ENCODE measurements around the gene FLYWCH1. TPM values are rescaled to one million over a fixed set of nuclear protein-coding genes. Genes with fewer than 3 reads are reported as not detected.

FLYWCH1 gene
- polyA plus RNA-seq, 1 experiment = 25.4 TPM

GRCh38 chr16:2968368-2968737, 56.6 kb downstream of the FLYWCH1 start:
- no peak for DNase-seq (ENCODE audit: low read depth)
- no peak overlapping the region for H3K4me3 ChIP-seq (ENCODE audit: low read depth, low read length)
- peaks cover 26% of the 10 kb centered on the region for H3K27me3 ChIP-seq (ENCODE audit: control insufficient read depth, insufficient read depth, low read length)
- no peaks in the 10 kb centered on the region; the same call in 1 of the 2 replicates for H3K36me3 ChIP-seq (ENCODE audit: control insufficient read depth, insufficient read depth, low read length)
- POLR2A ChIA-PET = no interaction called here
- CTCF ChIA-PET = no interaction called here
- no peak for TF ChIP-seq CTCF (IDR thresholded peaks at IDR 0.05; ENCODE audit: insufficient read depth, low read depth, low read length)

- Histone ChIP-seq H3K4me3 (ENCODE audit: low read depth, low read length) (peak within 1 kb of the TSS; percentile 59), H3K27me3 (ENCODE audit: control insufficient read depth, insufficient read depth, low read length) (peaks cover 21% of the 10 kb centered on the region), H3K36me3 (ENCODE audit: control insufficient read depth, insufficient read depth, low read length) (no peaks in the 10 kb centered on the region; the same call in 1 of the 2 replicates)
- POLR2A ChIA-PET = no interaction called here
- no peak for TF ChIP-seq CTCF (IDR thresholded peaks at IDR 0.05; ENCODE audit: insufficient read depth, low read depth, low read length)
- DNase-seq (ENCODE audit: low read depth) = peak; percentile 48
- CTCF ChIA-PET = interaction anchor here (0.9 to 1.6 kb wide), 3 partner anchors 16 to 50 kb away, joined by 3 to 6 read pairs (median 3); no protein-coding TSS in a partner anchor
Observed at GRCh38 chr16:2968738-2969544, 57.2 kb downstream of the FLYWCH1 start, which contains the start of gene PAQR4. Gene PAQR4, plus strand, starts transcription at chr16:2969348. Its CDS starts 327 bp downstream, at chr16:2969675.

- Histone ChIP-seq H3K4me3 (ENCODE audit: low read depth, low read length) (peak overlapping the region; percentile 59), H3K27me3 (ENCODE audit: control insufficient read depth, insufficient read depth, low read length) (peaks cover 15% of the 10 kb centered on the region), H3K36me3 (ENCODE audit: control insufficient read depth, insufficient read depth, low read length) (no peaks in the 10 kb centered on the region; the same call in 1 of the 2 replicates)
- ChIA-PET CTCF (interaction anchor here (0.6 to 1.6 kb wide), 6 partner anchors 9 to 121 kb away, joined by 3 to 6 read pairs (median 3); no protein-coding TSS in a partner anchor), POLR2A (no interaction called here)
- peak; percentile 66 for TF ChIP-seq CTCF (IDR thresholded peaks at IDR 0.05; ENCODE audit: insufficient read depth, low read depth, low read length)
- DNase-seq (ENCODE audit: low read depth) = no peak
Observed at GRCh38 chr16:2969545-2970521, 58.1 kb downstream of the FLYWCH1 start.

GRCh38 chr16:2970563-2970962, 58.8 kb downstream of the FLYWCH1 start:
- peaks cover 12% of the 10 kb centered on the region for H3K27me3 ChIP-seq (ENCODE audit: control insufficient read depth, insufficient read depth, low read length)
- POLR2A ChIA-PET = no interaction called here
- no peak for TF ChIP-seq CTCF (IDR thresholded peaks at IDR 0.05; ENCODE audit: insufficient read depth, low read depth, low read length)
- no peak for DNase-seq (ENCODE audit: low read depth)
- CTCF ChIA-PET = interaction anchor here (0.6 to 1.6 kb wide), 4 partner anchors 9 to 121 kb away, joined by 3 to 6 read pairs (median 4); no protein-coding TSS in a partner anchor
- no peaks in the 10 kb centered on the region; the same call in 1 of the 2 replicates for H3K36me3 ChIP-seq (ENCODE audit: control insufficient read depth, insufficient read depth, low read length)
- peak overlapping the region; percentile 59 for H3K4me3 ChIP-seq (ENCODE audit: low read depth, low read length)

Measured in BJ (cell line).